MM.1S (cell line): ENCODE measurements around the gene IL1RAP.

ENCODE experiments used
- EZH2phosphoT487 ChIP-seq: fragments of 300-600 bp; sonication (generic); IDR thresholded peaks from 2 replicates; pipeline ENCODE4 v1.6.1; 2018; ENCODE audit warnings: antibody characterized with exemption, low read length
- TF ChIP-seq, protein P1 (sequence below): fragments of 300-600 bp; sonication (generic); IDR thresholded peaks from 2 replicates; pipeline ENCODE4 v1.5.1; 2016; ENCODE audit warnings: antibody characterized with exemption, low read length, mixed read lengths

DNA sequence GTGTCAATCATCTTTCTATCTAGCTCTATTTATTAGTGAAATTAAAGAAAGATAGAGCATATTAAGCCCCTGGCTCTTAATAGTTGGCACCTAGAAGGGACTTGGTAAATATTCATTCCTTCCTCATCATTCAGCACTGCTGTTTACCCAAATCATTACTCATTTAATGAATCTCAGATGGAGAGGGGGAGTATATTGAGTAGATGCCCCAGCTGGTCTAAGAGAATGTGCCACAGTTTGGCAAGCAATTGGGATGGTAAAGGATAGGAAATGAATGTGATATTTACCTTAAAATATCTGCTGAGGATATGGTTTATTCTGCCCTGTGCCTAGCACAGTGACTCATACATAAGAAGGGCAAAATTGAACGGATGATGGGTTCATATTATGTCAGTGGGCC is 6.0 kb downstream of the IL1RAP start:
- TF ChIP-seq, protein P1, sequence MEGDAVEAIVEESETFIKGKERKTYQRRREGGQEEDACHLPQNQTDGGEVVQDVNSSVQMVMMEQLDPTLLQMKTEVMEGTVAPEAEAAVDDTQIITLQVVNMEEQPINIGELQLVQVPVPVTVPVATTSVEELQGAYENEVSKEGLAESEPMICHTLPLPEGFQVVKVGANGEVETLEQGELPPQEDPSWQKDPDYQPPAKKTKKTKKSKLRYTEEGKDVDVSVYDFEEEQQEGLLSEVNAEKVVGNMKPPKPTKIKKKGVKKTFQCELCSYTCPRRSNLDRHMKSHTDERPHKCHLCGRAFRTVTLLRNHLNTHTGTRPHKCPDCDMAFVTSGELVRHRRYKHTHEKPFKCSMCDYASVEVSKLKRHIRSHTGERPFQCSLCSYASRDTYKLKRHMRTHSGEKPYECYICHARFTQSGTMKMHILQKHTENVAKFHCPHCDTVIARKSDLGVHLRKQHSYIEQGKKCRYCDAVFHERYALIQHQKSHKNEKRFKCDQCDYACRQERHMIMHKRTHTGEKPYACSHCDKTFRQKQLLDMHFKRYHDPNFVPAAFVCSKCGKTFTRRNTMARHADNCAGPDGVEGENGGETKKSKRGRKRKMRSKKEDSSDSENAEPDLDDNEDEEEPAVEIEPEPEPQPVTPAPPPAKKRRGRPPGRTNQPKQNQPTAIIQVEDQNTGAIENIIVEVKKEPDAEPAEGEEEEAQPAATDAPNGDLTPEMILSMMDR, result no peak
- TF ChIP-seq EZH2phosphoT487, result no peak
